GM12878 (cell line): ENCODE results near the gene MSI2. TPM values are rescaled to one million over a fixed set of nuclear protein-coding genes. Genes with fewer than 3 reads are reported as not detected.
A peak's percentile ranks its signal among the peaks of the same experiment; 100 is the strongest.

Experiments
- ATAC-seq: fragments of 200-7000 bp; cut with Tn5 transposase; 3 replicates; pipeline ENCODE4 v1.9.1; 2020; ENCODE audit warnings: mild to moderate bottlenecking, moderate library complexity
- BruUV-seq: library from RNA; stranded (reverse); fragments of 400-500 nt; replicated peaks from 2 replicates; lab custom pipeline; 2021; lab: Mats Ljungman, UMichigan
- CTCF ChIA-PET: fragments of 300-600 bp; sonication (Branson Sonifier 250); formaldehyde crosslinking; extraction: SDS; loops from one replicate; lab custom pipeline; 2021; ENCODE audit warnings: inconsistent platforms; lab: Yijun Ruan, JAX
- POLR2A ChIA-PET: fragments of 350-600 bp; formaldehyde crosslinking; extraction: SDS; loops from one replicate; lab custom pipeline; 2021; ENCODE audit warnings: inconsistent platforms; lab: Charles Lee
- RAD21 ChIA-PET: fragments of 300-600 bp; sonication (Branson Sonifier 250); formaldehyde crosslinking; loops from one replicate; lab custom pipeline; 2023; ENCODE audit warnings: antibody characterized with exemption; ENCODE audit not compliant: unreplicated experiment; lab: Charles Lee
- SMC1A ChIA-PET: fragments of 300-600 bp; sonication (Branson Sonifier 250); formaldehyde crosslinking; loops from one replicate; lab custom pipeline; 2023; ENCODE audit not compliant: unreplicated experiment, uncharacterized antibody; lab: Charles Lee
- DNase-seq: peaks from one replicate; pipeline ENCODE4 v3.0.0-alpha.2; 2011; ENCODE audit warnings: low read depth, low spot score
- FAIRE-seq: peaks from 3 replicates; lab custom pipeline; 2011; peaks lifted over from hg19 to GRCh38; lab: Jason Lieb, UNC
- H2AFZ ChIP-seq: 2 replicates; pipeline ENCODE4 v1.6.0; 2011; ENCODE audit warnings: low read depth, low read length, control low read depth; ENCODE audit not compliant: control insufficient read depth
- H3K27ac ChIP-seq: 2 replicates; pipeline ENCODE4 v1.5.1; 2011; ENCODE audit warnings: control low read depth; ENCODE audit not compliant: control insufficient read depth, insufficient read depth
- H3K27me3 ChIP-seq, 2 experiments: replicated peaks in 1 of 2; 2 replicates each; pipeline versions ENCODE4 v1.6.0 to v1.6.1; 2011; ENCODE audit warnings: low read length in 1 of 2; ENCODE audit not compliant: control insufficient read depth in 2 of 2, insufficient read depth in 2 of 2
- H3K36me3 ChIP-seq, 2 experiments: 2 replicates each; pipeline ENCODE4 v1.5.1; 2011; ENCODE audit warnings: low read length in 1 of 2; ENCODE audit not compliant: control insufficient read depth in 2 of 2, insufficient read depth in 2 of 2
- H3K4me1 ChIP-seq: 2 replicates; pipeline ENCODE4 v1.6.1; 2011; ENCODE audit warnings: mild to moderate bottlenecking, low read length, moderate library complexity, mixed read lengths; ENCODE audit not compliant: control insufficient read depth, insufficient read depth
- H3K4me2 ChIP-seq: 2 replicates; pipeline ENCODE4 v1.6.0; 2011; ENCODE audit warnings: control low read depth; ENCODE audit not compliant: control insufficient read depth, insufficient read depth
- H3K4me3 ChIP-seq: fragments of 200-600 bp; sonication (generic); 2 replicates; pipeline ENCODE4 v1.5.1; 2016
- H3K79me2 ChIP-seq: 2 replicates; pipeline ENCODE4 v1.6.0; 2011; ENCODE audit warnings: low read length; ENCODE audit not compliant: control insufficient read depth, insufficient read depth
- H3K9ac ChIP-seq: 2 replicates; pipeline ENCODE4 v1.8.0; 2011; ENCODE audit warnings: low read length, control low read depth, mixed read lengths; ENCODE audit not compliant: control insufficient read depth, insufficient read depth
- H3K9me3 ChIP-seq: replicated peaks from 3 replicates; pipeline ENCODE4 v1.5.1; 2011; ENCODE audit warnings: mild to moderate bottlenecking, low read length; ENCODE audit not compliant: control insufficient read depth, insufficient read depth
- H4K20me1 ChIP-seq: 2 replicates; pipeline ENCODE4 v1.6.0; 2011; ENCODE audit not compliant: control insufficient read depth, insufficient read depth
- BHLHE40 ChIP-seq, 2 experiments: fragments of 450-650 bp in 1 of 2; IDR thresholded peaks; 2 replicates each; pipeline ENCODE4 v1.6.1; 2011 to 2017; ENCODE audit warnings: low read depth in 2 of 2, borderline replicate concordance in 1 of 2, improper control_type of control experiment in 1 of 2, low read length in 1 of 2, mild to moderate bottlenecking in 1 of 2
- BMI1 ChIP-seq: fragments of 450-650 bp; IDR thresholded peaks from 2 replicates; pipeline ENCODE4 v1.6.1; 2016; ENCODE audit warnings: mild to moderate bottlenecking, moderate library complexity, borderline replicate concordance
- CHD4 ChIP-seq: fragments of 200-600 bp; sonication (generic); IDR thresholded peaks from 2 replicates; pipeline ENCODE4 v1.6.1; 2016; ENCODE audit warnings: mild to moderate bottlenecking
- CREM ChIP-seq: IDR thresholded peaks from 2 replicates; pipeline ENCODE4 v1.6.1; 2014; ENCODE audit warnings: antibody characterized with exemption, low read depth
- JUNB ChIP-seq: IDR thresholded peaks from 2 replicates; pipeline ENCODE4 v1.6.1; 2016; ENCODE audit warnings: antibody characterized with exemption, mild to moderate bottlenecking
- RAD51 ChIP-seq: fragments of 450-650 bp; IDR thresholded peaks from 2 replicates; pipeline ENCODE4 v1.6.1; 2016; ENCODE audit warnings: moderate library complexity, mild to moderate bottlenecking, inconsistent platforms
- WGBS: methylation state at CpG from one replicate; pipeline ENCODE4 v1.1.6; 2016; ENCODE audit warnings: low lambda C conversion rate; ENCODE audit not compliant: insufficient replicate concordance, insufficient coverage; ENCODE audit errors: missing lambda C conversion rate; 5-methylcytosine and 5-hydroxymethylcytosine counted together
- in situ Hi-C: fragments of 300-500 bp; cut with MboI; formaldehyde crosslinking; loops from 9 replicates; pipeline ENCODE4 v1.14.3; 2018; ENCODE audit warnings: mixed read lengths
- intact Hi-C: fragments of 100-400 bp; cut with micrococcal nuclease; formaldehyde crosslinking; loops from one replicate; pipeline ENCODE4 v1.14.2; 2022; ENCODE audit not compliant: unreplicated experiment
- polyA plus RNA-seq, 11 experiments: library from polyadenylated mRNA; depleted of rRNA in 4 of 11; unstranded in 6 of 11; stranded (reverse) in 5 of 11; fragments of >200 nt; fragmentation: Nextera tagmentation in 4 of 11; fragmentation: Illumina TruSeq in 1 of 11; extraction: Ambion mirVana in 4 of 11; extraction: Trizol in 1 of 11; gene quantifications; 1 replicate in 1 of 11; 2 replicates in 10 of 11; pipeline versions ENCODE4 v1.2.1 to v1.2.3, GENCODE V29; 2011 to 2016; ENCODE audit warnings: inconsistent platforms in 2 of 11, missing spikeins in 2 of 11, low read depth in 1 of 11
- total RNA-seq, 4 experiments: library from RNA; depleted of rRNA in 3 of 4; stranded (reverse); fragments of >200 nt in 3 of 4; fragmentation: Illumina TruSeq in 1 of 4; extraction: Trizol in 1 of 4; gene quantifications; 2 replicates each; pipeline versions ENCODE4 v1.2.1 to v1.2.3, GENCODE V29; 2013 to 2021
- TF ChIP-seq, protein P1 (sequence below): IDR thresholded peaks from 2 replicates; pipeline ENCODE4 v1.6.1; 2012; ENCODE audit warnings: improper control_type of control experiment, low read depth, low read length; ENCODE audit not compliant: insufficient replicate concordance
- TF ChIP-seq, protein P2 (sequence below): IDR thresholded peaks from 2 replicates; pipeline ENCODE4 v1.6.1; 2012; ENCODE audit warnings: low read depth, low read length, improper control_type of control experiment

MSI2 gene
- total and polyA plus RNA-seq, 10 of the 15 experiments (the other 5 are each of a cell fraction or from before 2014, with no cell fraction given) = 6.1 to 76.1 (median 42.0) TPM

DNA sequence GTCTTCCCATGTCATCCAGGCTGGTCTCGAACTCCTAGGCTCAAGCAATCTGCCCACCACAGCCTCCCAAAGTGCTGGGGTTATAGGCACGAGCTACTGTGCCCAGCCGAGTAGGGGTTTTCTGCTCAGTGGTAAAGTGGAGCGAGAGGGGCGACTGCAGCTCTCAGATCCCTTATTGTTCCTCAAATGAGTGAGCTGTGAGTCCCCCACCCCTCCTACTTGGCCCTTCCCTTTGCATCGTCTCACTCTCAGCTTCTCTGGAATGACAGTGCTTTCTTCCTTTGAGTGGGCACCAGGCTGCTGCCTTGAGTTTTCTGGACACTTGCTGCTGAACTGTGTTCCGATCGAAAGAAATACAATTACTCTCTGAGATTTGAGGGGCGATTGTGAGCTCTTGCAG is 63.5 kb downstream of the MSI2 start (continued):
- TF ChIP-seq, protein P1, sequence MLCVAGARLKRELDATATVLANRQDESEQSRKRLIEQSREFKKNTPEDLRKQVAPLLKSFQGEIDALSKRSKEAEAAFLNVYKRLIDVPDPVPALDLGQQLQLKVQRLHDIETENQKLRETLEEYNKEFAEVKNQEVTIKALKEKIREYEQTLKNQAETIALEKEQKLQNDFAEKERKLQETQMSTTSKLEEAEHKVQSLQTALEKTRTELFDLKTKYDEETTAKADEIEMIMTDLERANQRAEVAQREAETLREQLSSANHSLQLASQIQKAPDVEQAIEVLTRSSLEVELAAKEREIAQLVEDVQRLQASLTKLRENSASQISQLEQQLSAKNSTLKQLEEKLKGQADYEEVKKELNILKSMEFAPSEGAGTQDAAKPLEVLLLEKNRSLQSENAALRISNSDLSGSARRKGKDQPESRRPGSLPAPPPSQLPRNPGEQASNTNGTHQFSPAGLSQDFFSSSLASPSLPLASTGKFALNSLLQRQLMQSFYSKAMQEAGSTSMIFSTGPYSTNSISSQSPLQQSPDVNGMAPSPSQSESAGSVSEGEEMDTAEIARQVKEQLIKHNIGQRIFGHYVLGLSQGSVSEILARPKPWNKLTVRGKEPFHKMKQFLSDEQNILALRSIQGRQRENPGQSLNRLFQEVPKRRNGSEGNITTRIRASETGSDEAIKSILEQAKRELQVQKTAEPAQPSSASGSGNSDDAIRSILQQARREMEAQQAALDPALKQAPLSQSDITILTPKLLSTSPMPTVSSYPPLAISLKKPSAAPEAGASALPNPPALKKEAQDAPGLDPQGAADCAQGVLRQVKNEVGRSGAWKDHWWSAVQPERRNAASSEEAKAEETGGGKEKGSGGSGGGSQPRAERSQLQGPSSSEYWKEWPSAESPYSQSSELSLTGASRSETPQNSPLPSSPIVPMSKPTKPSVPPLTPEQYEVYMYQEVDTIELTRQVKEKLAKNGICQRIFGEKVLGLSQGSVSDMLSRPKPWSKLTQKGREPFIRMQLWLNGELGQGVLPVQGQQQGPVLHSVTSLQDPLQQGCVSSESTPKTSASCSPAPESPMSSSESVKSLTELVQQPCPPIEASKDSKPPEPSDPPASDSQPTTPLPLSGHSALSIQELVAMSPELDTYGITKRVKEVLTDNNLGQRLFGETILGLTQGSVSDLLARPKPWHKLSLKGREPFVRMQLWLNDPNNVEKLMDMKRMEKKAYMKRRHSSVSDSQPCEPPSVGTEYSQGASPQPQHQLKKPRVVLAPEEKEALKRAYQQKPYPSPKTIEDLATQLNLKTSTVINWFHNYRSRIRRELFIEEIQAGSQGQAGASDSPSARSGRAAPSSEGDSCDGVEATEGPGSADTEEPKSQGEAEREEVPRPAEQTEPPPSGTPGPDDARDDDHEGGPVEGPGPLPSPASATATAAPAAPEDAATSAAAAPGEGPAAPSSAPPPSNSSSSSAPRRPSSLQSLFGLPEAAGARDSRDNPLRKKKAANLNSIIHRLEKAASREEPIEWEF = no peak
- no peak for TF ChIP-seq CREM
- TF ChIP-seq BMI1 = no peak
- 0 out of 2 replicates have a peak, but pooled peaks have one; percentile 11 for TF ChIP-seq JUNB
- TF ChIP-seq BHLHE40 (IDR thresholded peaks at IDR 0.05; ENCODE audit: borderline replicate concordance in 1 of 2, low read depth in 2 of 2, low read length in 1 of 2) = peak in 1 of 2 experiments; percentile 14; a peak in 1 of 4 replicates

DNA sequence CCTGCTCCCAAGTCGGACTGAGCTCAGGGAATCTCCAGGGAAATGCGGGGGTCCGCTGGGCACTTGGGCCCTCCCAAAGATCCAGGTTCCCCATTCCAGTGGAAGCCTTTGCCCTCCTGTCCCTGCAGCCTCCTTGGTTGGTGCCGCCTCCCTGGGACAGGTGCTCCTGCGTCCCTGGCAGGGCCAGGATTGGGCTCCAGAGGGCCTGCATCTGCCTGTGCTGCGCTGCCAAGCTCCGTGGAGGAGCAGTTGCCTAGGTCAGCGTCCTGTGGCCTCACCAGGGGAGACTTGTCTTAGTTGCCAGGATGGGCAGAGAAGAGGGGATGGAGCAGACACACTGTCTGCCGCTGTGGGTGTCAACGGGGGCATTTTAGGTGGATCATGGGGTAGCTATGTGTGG is 67.1 kb downstream of the MSI2 start:
- intact Hi-C loops = no loop called here
- no peak for DNase-seq
- SMC1A ChIA-PET = interaction anchor here (1.3 kb wide), 1 partner anchor 15 kb away, joined by 4 read pairs; no protein-coding TSS in a partner anchor
- H3K4me3 ChIP-seq = no peak overlapping the region
- POLR2A ChIA-PET = no interaction called here
- H3K36me3 ChIP-seq = peaks cover 3 to 10% of the 10 kb centered on the region in 2 experiments; a peak in 3 of 4 replicates
- H3K27me3 ChIP-seq = no peaks in the 10 kb centered on the region
- H3K4me1 ChIP-seq = no peaks in the 10 kb centered on the region
- H3K27ac ChIP-seq = no peak overlapping the region
- no peak for TF ChIP-seq RAD51
- TF ChIP-seq CHD4 = no peak
- TF ChIP-seq, protein P2, sequence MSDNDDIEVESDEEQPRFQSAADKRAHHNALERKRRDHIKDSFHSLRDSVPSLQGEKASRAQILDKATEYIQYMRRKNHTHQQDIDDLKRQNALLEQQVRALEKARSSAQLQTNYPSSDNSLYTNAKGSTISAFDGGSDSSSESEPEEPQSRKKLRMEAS = no peak
- ATAC-seq = no peak
- WGBS = 93% methylated on average over 10 of the region's 10 CpGs
- no TSS peak for BruUV-seq
- no peak overlapping the region for H3K9ac ChIP-seq
- H4K20me1 ChIP-seq = no peaks in the 10 kb centered on the region
- RAD21 ChIA-PET = no interaction called here
- H3K79me2 ChIP-seq = peaks cover 6% of the 10 kb centered on the region
- in situ Hi-C loops = no loop called here
- H2AFZ ChIP-seq = no peak overlapping the region
- no peak overlapping the region for H3K4me2 ChIP-seq
- FAIRE-seq = no peak
- CTCF ChIA-PET = no interaction called here
- H3K9me3 ChIP-seq = no peaks in the 10 kb centered on the region
